Thymus (tissue), 11 donors: ENCODE results near the gene APOC4. TPM values are rescaled to one million over a fixed set of nuclear protein-coding genes. Genes with fewer than 3 reads are reported as not detected.
A peak's percentile ranks its signal among the peaks of the same experiment; 100 is the strongest.
"Not testable (repeated sequence)": the region's sequence is repeated elsewhere in the genome, so short reads cannot be mapped to it uniquely, and the experiment has no call there.

Source experiments
- DNase-seq, 9 donors: peaks; one replicate each; pipeline ENCODE4 v3.0.0-alpha.2; 2013; ENCODE audit warnings: low spot score in 9 of 9, low read depth in 6 of 9, missing footprints in 1 of 9
- H3K27ac ChIP-seq, 2 donors: one replicate each; pipeline ENCODE4 v1.5.1; 2013; ENCODE audit warnings: control low read depth in 1 of 2, low read depth in 1 of 2, low read length in 1 of 2, mild to moderate bottlenecking in 1 of 2, moderate library complexity in 1 of 2
- H3K27me3 ChIP-seq, 2 donors: one replicate each; pipeline ENCODE4 v1.5.1; 2013; ENCODE audit warnings: low read length in 1 of 2; ENCODE audit not compliant: control insufficient read depth in 2 of 2, insufficient read depth in 1 of 2
- H3K36me3 ChIP-seq, 2 donors: one replicate each; pipeline ENCODE4 v1.5.1; 2013; ENCODE audit warnings: low read length in 1 of 2, mild to moderate bottlenecking in 1 of 2, moderate library complexity in 1 of 2; ENCODE audit not compliant: control insufficient read depth in 2 of 2, insufficient read depth in 2 of 2
- H3K4me1 ChIP-seq, 2 donors: one replicate each; pipeline ENCODE4 v1.5.1; 2013; ENCODE audit warnings: low read length in 2 of 2; ENCODE audit not compliant: control insufficient read depth in 2 of 2, insufficient read depth in 2 of 2
- H3K4me3 ChIP-seq, 2 donors: one replicate each; pipeline ENCODE4 v1.5.1; 2013; ENCODE audit warnings: low read length in 2 of 2, control low read depth in 1 of 2, mild to moderate bottlenecking in 1 of 2
- H3K9me3 ChIP-seq, 2 donors: one replicate each; pipeline ENCODE4 v1.5.1; 2013; ENCODE audit warnings: low read length in 1 of 2, mild to moderate bottlenecking in 1 of 2; ENCODE audit not compliant: control insufficient read depth in 2 of 2, insufficient read depth in 1 of 2
- WGBS: extraction: QIAGEN DNeasy Blood & Tissue Kit; methylation state at CpG from one replicate; pipeline ENCODE4 v1.1.7; 2013; 5-methylcytosine and 5-hydroxymethylcytosine counted together
- polyA plus RNA-seq: library from polyadenylated mRNA; stranded (reverse); fragments of 200-250 nt; gene quantifications from one replicate; pipeline ENCODE4 v1.2.3, GENCODE V29; 2013
- total RNA-seq: library from RNA; stranded (reverse); fragments of 120-200 nt; gene quantifications from one replicate; pipeline ENCODE4 v1.2.4, GENCODE V29; 2013
- donor health status: healthy.

APOC4 gene
- total and polyA plus RNA-seq, 2 donors, result 0.32 TPM; not detected in 1

DNA sequence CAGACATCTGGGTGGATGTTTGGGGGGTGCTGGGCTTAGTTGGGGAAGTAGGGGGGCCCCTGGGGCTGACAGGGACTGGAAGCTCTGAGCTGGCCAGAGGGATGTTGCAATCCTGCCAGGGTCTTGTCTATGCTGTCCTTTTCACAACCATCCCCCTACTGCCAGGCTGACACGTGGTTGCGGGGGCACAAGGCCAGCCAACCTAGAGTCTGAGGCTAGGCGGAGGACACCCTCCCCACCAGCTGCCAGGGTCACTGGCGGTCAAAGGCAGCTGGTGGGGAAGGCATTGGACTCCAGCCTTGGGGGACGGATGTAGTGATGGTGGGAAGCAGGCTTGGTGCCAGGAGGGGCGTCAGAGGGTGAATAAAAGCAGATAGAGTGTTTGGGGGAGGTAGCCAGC, 29.2 kb upstream of the APOC4 start:
- H3K27me3 ChIP-seq, result peaks cover 0 to 35% of the 10 kb centered on the region in 2 donors
- no peak for DNase-seq
- no peaks in the 10 kb centered on the region for H3K36me3 ChIP-seq
- WGBS, result 82% methylated on average over 6 of the region's 6 CpGs
- no peak overlapping the region for H3K4me3 ChIP-seq
- no peaks in the 10 kb centered on the region for H3K9me3 ChIP-seq
- no peak overlapping the region for H3K27ac ChIP-seq
- H3K4me1 ChIP-seq, result peaks cover 0 to 15% of the 10 kb centered on the region in 2 donors

DNA sequence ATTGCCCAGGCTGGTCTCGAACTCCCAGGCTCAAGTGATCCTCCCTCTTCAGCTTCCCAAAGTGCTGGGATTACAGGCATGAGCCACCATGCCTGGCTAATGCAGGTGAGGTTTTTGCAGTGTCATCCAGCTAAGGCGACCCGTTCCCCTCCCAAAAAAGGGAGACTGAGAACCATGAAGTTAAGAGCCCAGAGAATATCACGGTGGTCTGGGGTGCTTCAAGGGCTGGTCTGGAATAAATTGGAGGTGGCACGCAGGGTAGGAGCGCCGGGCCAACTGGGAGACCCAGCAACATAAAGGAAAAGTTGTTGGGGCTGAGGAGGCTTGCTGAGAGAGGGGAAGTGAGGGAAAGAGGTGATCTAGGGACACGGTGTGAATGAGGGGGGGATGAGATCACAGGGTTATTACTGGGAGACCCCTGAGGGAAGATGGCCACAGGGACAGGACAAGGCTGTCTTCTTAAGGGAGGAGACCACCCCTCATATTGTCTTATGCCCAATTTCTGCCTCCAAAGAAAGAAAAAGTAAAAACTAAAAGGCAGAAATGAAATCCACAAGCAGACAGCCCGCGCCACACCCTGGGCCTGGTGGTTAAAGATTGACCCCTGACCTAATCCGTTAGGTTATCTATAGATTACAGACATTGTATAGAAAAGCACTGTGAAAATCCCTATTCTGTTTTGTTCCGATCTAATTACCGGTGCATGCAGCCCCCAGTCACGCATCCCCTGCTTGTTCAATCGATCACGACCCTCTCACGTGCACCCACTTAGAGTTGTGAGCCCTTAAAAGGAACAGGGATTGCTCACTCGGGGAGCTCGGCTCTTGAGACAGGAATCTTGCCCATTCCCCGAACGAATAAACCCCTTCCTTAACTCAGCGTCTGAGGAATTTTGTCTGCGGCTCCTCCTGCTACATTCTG, 28.3 kb upstream of the APOC4 start:
- 62% methylated on average over 23 of the region's 23 CpGs for WGBS
- H3K27me3 ChIP-seq, result peaks cover 0 to 35% of the 10 kb centered on the region in 2 donors
- H3K9me3 ChIP-seq, H3K36me3 ChIP-seq, DNase-seq, H3K4me3 ChIP-seq: not testable (repeated sequence)
- H3K27ac ChIP-seq, result peak overlapping the region in 1 of 2 donors; percentile 18
- H3K4me1 ChIP-seq, result peaks cover 0 to 15% of the 10 kb centered on the region in 2 donors

DNA sequence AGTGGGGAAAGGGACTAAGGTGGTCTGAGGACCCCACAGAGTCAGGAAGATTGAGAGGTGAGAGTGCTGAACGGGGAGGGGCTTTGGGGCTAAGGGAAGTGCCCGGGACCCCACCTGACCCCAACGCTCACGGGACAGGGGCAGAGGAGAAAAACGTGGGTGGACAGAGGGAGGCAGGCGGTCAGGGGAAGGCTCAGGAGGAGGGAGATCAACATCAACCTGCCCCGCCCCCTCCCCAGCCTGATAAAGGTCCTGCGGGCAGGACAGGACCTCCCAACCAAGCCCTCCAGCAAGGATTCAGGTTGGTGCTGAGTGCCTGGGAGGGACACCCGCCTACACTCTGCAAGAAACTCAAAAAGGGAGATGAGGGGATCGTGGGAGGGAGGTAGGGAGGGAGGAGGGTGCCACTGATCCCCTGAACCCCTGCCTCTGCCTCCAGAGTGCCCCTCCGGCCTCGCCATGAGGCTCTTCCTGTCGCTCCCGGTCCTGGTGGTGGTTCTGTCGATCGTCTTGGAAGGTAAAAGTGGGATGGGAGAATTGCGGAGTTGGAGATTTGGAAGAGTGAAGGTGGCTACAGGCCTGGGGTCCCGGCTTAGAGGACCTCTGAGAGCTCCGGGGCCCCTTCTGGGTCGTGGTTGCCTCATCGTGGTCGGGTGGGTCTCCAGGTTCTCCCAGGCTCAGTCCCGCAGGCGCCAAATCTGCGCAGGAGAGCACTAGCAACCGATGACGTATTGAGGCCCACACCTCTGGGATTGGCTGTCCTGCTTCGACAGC, 27.4 kb upstream of the APOC4 start, which contains the start of gene APOC1:
APOC1 (plus strand) TSS at position 176 of the 774 bp plus-strand sequence; CDS start at position 460, 284 bp downstream.
- 11% methylated on average over 27 of the region's 28 CpGs for WGBS
- H3K4me1 ChIP-seq, result peaks cover 0 to 15% of the 10 kb centered on the region in 2 donors

DNA sequence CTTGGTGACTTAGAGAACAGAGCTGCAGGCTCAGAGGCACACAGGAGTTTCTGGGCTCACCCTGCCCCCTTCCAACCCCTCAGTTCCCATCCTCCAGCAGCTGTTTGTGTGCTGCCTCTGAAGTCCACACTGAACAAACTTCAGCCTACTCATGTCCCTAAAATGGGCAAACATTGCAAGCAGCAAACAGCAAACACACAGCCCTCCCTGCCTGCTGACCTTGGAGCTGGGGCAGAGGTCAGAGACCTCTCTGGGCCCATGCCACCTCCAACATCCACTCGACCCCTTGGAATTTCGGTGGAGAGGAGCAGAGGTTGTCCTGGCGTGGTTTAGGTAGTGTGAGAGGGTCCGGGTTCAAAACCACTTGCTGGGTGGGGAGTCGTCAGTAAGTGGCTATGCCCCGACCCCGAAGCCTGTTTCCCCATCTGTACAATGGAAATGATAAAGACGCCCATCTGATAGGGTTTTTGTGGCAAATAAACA, 17.8 kb upstream of the APOC4 start:
- no peaks in the 10 kb centered on the region for H3K36me3 ChIP-seq
- no peaks in the 10 kb centered on the region for H3K9me3 ChIP-seq
- 88% methylated on average over 8 of the region's 8 CpGs for WGBS
- H3K4me3 ChIP-seq, result no peak overlapping the region
- no peak for DNase-seq
- peaks cover 0 to 29% of the 10 kb centered on the region in 2 donors for H3K27me3 ChIP-seq
- H3K27ac ChIP-seq, result no peak overlapping the region
- H3K4me1 ChIP-seq, result peaks cover 0 to 4% of the 10 kb centered on the region in 2 donors

More for the DNA sequence above, 27.4 kb upstream of the APOC4 start, which contains the start of gene APOC1:
- peak; percentile 51 to 87 (median 75) for DNase-seq
- Histone ChIP-seq H3K27me3 (peaks cover 0 to 35% of the 10 kb centered on the region in 2 donors), H3K27ac (peak within 1 kb of the TSS in 1 of 2 donors; percentile 18), H3K4me3 (peak within 1 kb of the TSS; percentile 45)
- not testable (repeated sequence) for H3K9me3 ChIP-seq, H3K36me3 ChIP-seq

DNA sequence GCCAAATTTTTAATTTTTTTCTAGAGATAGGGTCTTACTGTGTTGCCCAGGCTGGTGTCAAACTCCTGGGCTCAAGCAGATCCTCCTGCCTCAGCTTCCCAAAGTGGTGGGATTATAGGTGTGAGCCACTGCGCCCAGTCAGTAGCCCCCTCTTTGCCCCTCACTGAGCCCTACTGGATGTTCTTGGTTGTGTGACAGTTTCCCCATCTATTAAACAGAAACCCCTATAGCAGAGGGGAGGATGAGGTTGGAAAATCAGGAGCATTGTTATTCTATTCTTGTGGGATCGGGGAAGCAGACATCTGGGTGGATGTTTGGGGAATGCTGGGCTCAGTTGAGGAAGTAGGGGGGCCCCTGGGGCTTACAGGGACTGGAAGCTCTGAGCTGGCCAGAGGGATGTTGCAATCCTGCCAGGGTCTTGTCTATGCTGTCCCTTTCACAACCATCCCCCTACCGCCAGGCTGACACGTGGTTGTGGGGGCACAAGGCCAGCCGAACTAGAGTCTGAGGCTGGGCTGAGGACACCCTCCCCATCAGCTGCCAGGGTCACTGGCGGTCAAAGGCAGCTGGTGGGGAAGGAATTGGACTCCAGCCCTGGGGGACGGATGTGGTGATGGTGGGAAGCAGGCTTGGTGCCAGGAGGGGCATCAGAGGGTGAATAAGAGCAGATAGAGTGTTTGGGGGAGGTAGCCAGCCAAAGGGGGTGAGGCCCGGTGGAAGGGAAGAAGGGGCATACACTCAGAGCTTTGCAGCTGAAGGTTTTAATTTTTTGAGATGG, 16.7 kb upstream of the APOC4 start:
- WGBS, result 44% methylated on average over 8 of the region's 8 CpGs
- Histone ChIP-seq H3K4me1 (peaks cover 0 to 4% of the 10 kb centered on the region in 2 donors), H3K9me3 (no peaks in the 10 kb centered on the region), H3K27me3 (peaks cover 0 to 29% of the 10 kb centered on the region in 2 donors), H3K4me3 (no peak overlapping the region), H3K36me3 (no peaks in the 10 kb centered on the region), H3K27ac (no peak overlapping the region)
- DNase-seq, result no peak

DNA sequence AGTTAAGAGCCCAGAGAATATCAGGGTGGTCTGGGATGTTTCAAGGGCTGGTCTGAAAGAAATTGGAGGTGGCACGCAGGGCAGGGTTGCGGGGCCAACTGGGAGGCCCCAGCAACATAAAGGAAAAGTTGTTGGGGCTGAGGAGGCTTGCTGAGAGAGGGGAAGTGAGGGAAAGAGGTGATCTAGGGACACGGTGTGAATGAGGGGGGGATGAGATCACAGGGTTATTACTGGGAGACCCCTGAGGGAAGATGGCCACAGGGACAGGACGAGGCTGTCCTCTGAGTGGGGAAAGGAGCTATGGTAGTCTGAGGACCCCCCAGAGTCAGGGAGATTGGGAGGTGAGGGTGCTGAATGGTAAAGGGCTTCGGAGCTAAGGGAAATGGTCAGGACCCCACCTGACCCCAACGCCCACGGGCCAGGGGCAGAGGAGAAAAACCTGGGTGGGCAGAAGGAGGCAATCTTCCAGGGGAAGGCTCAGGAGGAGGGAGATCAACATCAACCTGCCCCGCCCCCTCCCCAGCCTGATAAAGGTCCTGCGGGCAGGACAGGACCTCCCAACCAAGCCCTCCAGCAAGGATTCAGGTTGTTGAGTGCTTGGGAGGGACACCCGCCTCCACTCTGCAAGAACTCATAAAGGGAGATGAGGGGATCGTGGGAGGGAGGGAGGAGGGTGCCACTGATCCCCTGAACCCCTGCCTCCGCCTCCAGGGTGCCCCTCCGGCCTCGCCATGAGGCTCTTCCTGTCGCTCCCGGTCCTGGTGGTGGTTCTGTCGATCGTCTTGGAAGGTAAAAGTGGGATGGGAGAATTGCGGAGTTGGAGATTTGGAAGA, 15.6 kb upstream of the APOC4 start:
- H3K27me3 ChIP-seq, result peaks cover 0 to 29% of the 10 kb centered on the region in 2 donors
- not testable (repeated sequence) for H3K27ac ChIP-seq, H3K4me3 ChIP-seq, DNase-seq, H3K36me3 ChIP-seq, H3K4me1 ChIP-seq, H3K9me3 ChIP-seq
- WGBS, result 59% methylated on average over 18 of the region's 19 CpGs

DNA sequence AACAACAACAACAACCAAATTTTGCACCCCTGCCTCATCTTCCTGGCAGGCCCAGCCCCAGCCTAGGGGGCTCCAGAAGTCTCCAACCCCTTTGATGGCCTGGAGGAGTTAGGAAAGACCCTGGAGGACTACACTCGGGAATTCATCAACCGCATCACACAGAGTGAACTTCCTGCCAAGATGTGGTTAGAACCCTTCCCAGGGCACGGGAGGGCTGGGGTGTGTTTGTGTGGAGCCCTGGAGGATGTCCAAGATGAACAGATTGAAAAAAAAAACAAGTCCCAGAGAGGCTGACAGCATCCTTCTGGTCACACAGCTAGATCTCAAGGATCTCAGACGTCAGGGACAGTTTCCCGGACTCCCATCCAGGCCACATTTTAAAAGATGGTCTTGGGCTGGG, 14.3 kb upstream of the APOC4 start:
- Histone ChIP-seq H3K27me3 (peaks cover 0 to 29% of the 10 kb centered on the region in 2 donors), H3K4me3 (no peak overlapping the region), H3K9me3 (no peaks in the 10 kb centered on the region), H3K4me1 (peaks cover 0 to 4% of the 10 kb centered on the region in 2 donors), H3K27ac (no peak overlapping the region), H3K36me3 (no peaks in the 10 kb centered on the region)
- DNase-seq, result no peak
- 48% methylated on average over 5 of the region's 5 CpGs for whole genome bisulfite sequencing

DNA sequence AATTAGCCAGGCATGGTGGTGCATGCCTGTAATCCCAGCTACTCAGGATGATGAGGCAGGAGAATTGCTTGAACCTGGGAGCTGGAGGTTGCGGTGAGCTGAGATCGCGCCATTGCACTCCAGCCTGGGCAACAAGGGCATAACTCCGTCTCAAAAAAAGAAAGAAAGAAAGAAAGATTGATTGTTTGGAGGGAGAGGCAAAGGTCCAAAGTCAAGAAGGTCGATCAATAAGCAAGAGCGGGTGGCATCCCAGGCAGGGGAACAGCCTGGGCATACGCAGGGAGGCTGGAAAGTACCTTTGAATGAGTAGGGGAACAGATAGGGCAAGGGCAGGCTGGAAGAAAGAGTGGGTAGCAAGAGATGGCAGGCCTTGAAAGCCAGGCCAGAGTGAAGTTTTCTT, 11.9 kb upstream of the APOC4 start:
- Histone ChIP-seq H3K9me3 (no peaks in the 10 kb centered on the region), H3K4me3 (no peak overlapping the region), H3K36me3 (no peaks in the 10 kb centered on the region), H3K27me3 (peaks cover 0 to 23% of the 10 kb centered on the region in 2 donors), H3K27ac (no peak overlapping the region), H3K4me1 (peaks cover 0 to 4% of the 10 kb centered on the region in 2 donors)
- DNase-seq, result no peak
- 98% methylated on average over 7 of the region's 7 CpGs for WGBS
